Glomerular endothelial cell (primary cell): ENCODE data around the gene COL6A2. TPM values are rescaled to one million over a fixed set of nuclear protein-coding genes. Genes with fewer than 3 reads are reported as not detected.
"Not testable (repeated sequence)": the region's sequence is repeated elsewhere in the genome, so short reads cannot be mapped to it uniquely, and the experiment has no call there.

Experiments
- DNase-seq: peaks from one replicate; pipeline ENCODE4 v3.0.0-alpha.2; 2011; ENCODE audit warnings: low read depth, low spot score; ENCODE audit errors: extremely low read depth
- total RNA-seq: library from RNA; depleted of rRNA; stranded (reverse); fragments of >200 nt; gene quantifications from 2 replicates; pipeline ENCODE4 v1.2.3, GENCODE V29; 2015

COL6A2 gene
- total RNA-seq, 1 donor from 2014 or later = 110 TPM

GRCh38 chr21:46092811-46093667, 4.9 kb upstream of the COL6A2 start:
- DNase-seq = no peak

GRCh38 chr21:46093668-46094400, 4.1 kb upstream of the COL6A2 start:
- no peak for DNase-seq

GRCh38 chr21:46094401-46095082, 3.4 kb upstream of the COL6A2 start:
- DNase-seq = no peak

- no peak for DNase-seq
Observed at GRCh38 chr21:46095083-46095719, 2.7 kb upstream of the COL6A2 start.

GRCh38 chr21:46095814-46096595, 1.9 kb upstream of the COL6A2 start:
- no peak for DNase-seq

GRCh38 chr21:46096596-46097335, 1.1 kb upstream of the COL6A2 start:
- DNase-seq = no peak

GRCh38 chr21:46098303-46099141, 610 bp downstream of the COL6A2 start:
- no peak for DNase-seq

- no peak for DNase-seq
Observed at GRCh38 chr21:46099476-46099875, 1.6 kb downstream of the COL6A2 start.

- DNase-seq = no peak
Observed at GRCh38 chr21:46100020-46100419, 2.1 kb downstream of the COL6A2 start.

GRCh38 chr21:46100426-46100825, 2.5 kb downstream of the COL6A2 start:
- no peak for DNase-seq

GRCh38 chr21:46100906-46101305, 3.0 kb downstream of the COL6A2 start:
- DNase-seq = no peak

GRCh38 chr21:46104104-46104503, 6.2 kb downstream of the COL6A2 start:
- no peak for DNase-seq

- not testable (repeated sequence) for DNase-seq
Observed at GRCh38 chr21:46107376-46107775, 9.5 kb downstream of the COL6A2 start.

GRCh38 chr21:46108827-46109312, 11.0 kb downstream of the COL6A2 start:
- no peak for DNase-seq

- DNase-seq = no peak
Observed at GRCh38 chr21:46109313-46110221, 11.7 kb downstream of the COL6A2 start.

GRCh38 chr21:46110499-46111192, 12.7 kb downstream of the COL6A2 start:
- DNase-seq = no peak

GRCh38 chr21:46111193-46111571, 13.3 kb downstream of the COL6A2 start:
- DNase-seq = no peak
